ENCODE measurements around the gene CCNB3. TPM values are rescaled to one million over a fixed set of nuclear protein-coding genes. Genes with fewer than 3 reads are reported as not detected.

Gene CCNB3
- total and polyA plus RNA-seq, 9 of the 15 experiments (the other 6 are each of a cell fraction or from before 2014, with no cell fraction given), result 0.05 to 0.25 (median 0.08) TPM; not detected in 3

DNA sequence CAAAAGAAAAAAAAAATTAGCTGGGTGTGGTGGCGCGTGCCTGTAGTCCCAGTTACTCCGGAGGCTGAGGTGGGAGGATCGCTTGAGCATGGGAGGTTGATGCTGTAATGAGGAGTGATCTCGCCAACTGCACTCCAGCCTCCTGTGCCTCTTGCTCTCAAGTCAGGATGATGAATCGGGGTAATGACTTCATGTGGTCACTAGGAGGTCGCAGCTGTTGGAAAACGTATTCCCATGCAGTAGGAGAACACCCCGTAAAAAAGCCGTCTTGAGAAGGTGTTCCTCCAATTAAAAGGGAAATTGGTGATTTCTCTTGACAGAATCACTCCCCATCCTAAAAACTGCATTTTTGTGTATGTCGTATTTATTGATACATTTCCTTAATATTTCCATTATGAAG, 2.2 kb downstream of the CCNB3 start:
- FAIRE-seq, result peak; percentile 75
- in situ Hi-C loops (cut with MboI) (loop anchor here (10.0 to 25.0 kb wide), 3 partner anchors 292 to 1569 kb away; no protein-coding TSS in a partner anchor), intact Hi-C loops (cut with micrococcal nuclease) (no loop called here)
- Histone ChIP-seq H3K27ac (ENCODE audit: extremely low read depth, low read depth, low read length) (no peak overlapping the region), H2AFZ (ENCODE audit: low read depth, low read length) (no peak overlapping the region), H3K4me3 (no peak overlapping the region), H3K9me3 (replicated peaks; ENCODE audit: control insufficient read depth, insufficient read depth, low read depth, low read length) (no peaks in the 10 kb centered on the region), H3K4me1 (replicated peaks in 1 of 2; ENCODE audit: control insufficient read depth in 2 of 2, insufficient read depth in 2 of 2, low read length in 2 of 2) (peaks cover 0 to 5% of the 10 kb centered on the region in 2 experiments; a peak in 2 of 5 replicates), H3K79me2 (ENCODE audit: control insufficient read depth, insufficient read depth, low read length) (no peaks in the 10 kb centered on the region), H4K20me1 (replicated peaks; ENCODE audit: control insufficient read depth, insufficient read depth, low read length) (no peaks in the 10 kb centered on the region), H3K9me1 (ENCODE audit: control insufficient read depth, insufficient read depth, low read length) (no peaks in the 10 kb centered on the region), H3K4me2 (ENCODE audit: insufficient read depth, low read length) (no peak overlapping the region), H3K36me3 (ENCODE audit: control insufficient read depth, insufficient read depth, low read length) (no peaks in the 10 kb centered on the region), H3K9ac (ENCODE audit: insufficient read depth in 1 of 2, low read depth in 2 of 2, low read length in 2 of 2) (no peak overlapping the region), H3K27me3 (ENCODE audit: control insufficient read depth in 2 of 2, insufficient read depth in 2 of 2, low read length in 2 of 2) (no peaks in the 10 kb centered on the region)
- no TSS peak for BruUV-seq (replicated peaks)
- DNase-seq (ENCODE audit: extremely low read depth in 1 of 4, low spot score in 3 of 4), result no peak
- ChIA-PET CTCF (ENCODE audit: low intra/inter-chr PET ratio) (no interaction called here), POLR2A (no interaction called here)
- TF ChIP-seq, protein P1, sequence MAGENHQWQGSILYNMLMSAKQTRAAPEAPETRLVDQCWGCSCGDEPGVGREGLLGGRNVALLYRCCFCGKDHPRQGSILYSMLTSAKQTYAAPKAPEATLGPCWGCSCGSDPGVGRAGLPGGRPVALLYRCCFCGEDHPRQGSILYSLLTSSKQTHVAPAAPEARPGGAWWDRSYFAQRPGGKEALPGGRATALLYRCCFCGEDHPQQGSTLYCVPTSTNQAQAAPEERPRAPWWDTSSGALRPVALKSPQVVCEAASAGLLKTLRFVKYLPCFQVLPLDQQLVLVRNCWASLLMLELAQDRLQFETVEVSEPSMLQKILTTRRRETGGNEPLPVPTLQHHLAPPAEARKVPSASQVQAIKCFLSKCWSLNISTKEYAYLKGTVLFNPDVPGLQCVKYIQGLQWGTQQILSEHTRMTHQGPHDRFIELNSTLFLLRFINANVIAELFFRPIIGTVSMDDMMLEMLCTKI (IDR thresholded peaks at IDR 0.05; ENCODE audit: partially characterized antibody), result no peak
- no peak for TF ChIP-seq SIN3A (IDR thresholded peaks at IDR 0.05; ENCODE audit: borderline replicate concordance in 2 of 2, control insufficient read depth in 1 of 2, low read depth in 2 of 2, low read length in 2 of 2)
- TF ChIP-seq, protein P2, sequence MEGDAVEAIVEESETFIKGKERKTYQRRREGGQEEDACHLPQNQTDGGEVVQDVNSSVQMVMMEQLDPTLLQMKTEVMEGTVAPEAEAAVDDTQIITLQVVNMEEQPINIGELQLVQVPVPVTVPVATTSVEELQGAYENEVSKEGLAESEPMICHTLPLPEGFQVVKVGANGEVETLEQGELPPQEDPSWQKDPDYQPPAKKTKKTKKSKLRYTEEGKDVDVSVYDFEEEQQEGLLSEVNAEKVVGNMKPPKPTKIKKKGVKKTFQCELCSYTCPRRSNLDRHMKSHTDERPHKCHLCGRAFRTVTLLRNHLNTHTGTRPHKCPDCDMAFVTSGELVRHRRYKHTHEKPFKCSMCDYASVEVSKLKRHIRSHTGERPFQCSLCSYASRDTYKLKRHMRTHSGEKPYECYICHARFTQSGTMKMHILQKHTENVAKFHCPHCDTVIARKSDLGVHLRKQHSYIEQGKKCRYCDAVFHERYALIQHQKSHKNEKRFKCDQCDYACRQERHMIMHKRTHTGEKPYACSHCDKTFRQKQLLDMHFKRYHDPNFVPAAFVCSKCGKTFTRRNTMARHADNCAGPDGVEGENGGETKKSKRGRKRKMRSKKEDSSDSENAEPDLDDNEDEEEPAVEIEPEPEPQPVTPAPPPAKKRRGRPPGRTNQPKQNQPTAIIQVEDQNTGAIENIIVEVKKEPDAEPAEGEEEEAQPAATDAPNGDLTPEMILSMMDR (IDR thresholded peaks at IDR 0.05 in 2 of 3, conservative IDR thresholded peaks at IDR 0.05 in 1 of 3; ENCODE audit: insufficient read depth in 2 of 3, low read depth in 1 of 3, low read length in 3 of 3), result 0 out of 6 replicates have a peak, but pooled peaks of 1 of the 3 experiments have one; percentile 6
- TF ChIP-seq ZNF133 (CRISPR knock-in tag; IDR thresholded peaks at IDR 0.05), result no peak
- ATAC-seq, result peak; percentile 62; the same call in 2 of the 3 replicates
- WGBS (ENCODE audit: insufficient coverage, low coverage, missing lambda C conversion rate), result 8% methylated on average over 8 of the region's 11 CpGs

Measured in K562 (cell line).